ENCODE results near the gene TRIOBP. TPM values are rescaled to one million over a fixed set of nuclear protein-coding genes. Genes with fewer than 3 reads are reported as not detected.
A peak's percentile ranks its signal among the peaks of the same experiment; 100 is the strongest.

Gene TRIOBP
- total and polyA plus RNA-seq, 2 of the 4 experiments (the other 2 are of a cell fraction), result 46.4 to 69.8 TPM

GRCh38 chr22:37747080-37747714 lies 50.3 kb downstream of the TRIOBP start:
- Histone ChIP-seq H2BK5ac (ENCODE audit: low read depth, low read length, poor library complexity, severe bottlenecking) (peak overlapping the region; percentile 98), H2AK5ac (ENCODE audit: low read depth, low read length) (peak overlapping the region; percentile 97), H3K23ac (ENCODE audit: low read depth, low read length) (peak overlapping the region; percentile 94), H3K27ac (ENCODE audit: insufficient read depth, low read length) (peak overlapping the region; percentile 100), H3K4me2 (ENCODE audit: low read depth, low read length) (peak overlapping the region; percentile 86), H3K4ac (ENCODE audit: low read depth, low read length) (peak overlapping the region; percentile 95), H3K18ac (ENCODE audit: low read depth, low read length) (0 out of 2 replicates have a peak overlapping the region, but pooled peaks have one; percentile 1), H2BK120ac (ENCODE audit: low read depth, low read length) (peak overlapping the region; percentile 80), H3K56ac (ENCODE audit: extremely low read depth, insufficient read depth, low read length) (peak overlapping the region; percentile 94; the same call in 1 of the 2 replicates), H3K4me1 (ENCODE audit: control insufficient read depth, insufficient read depth, low read length) (peaks cover 56% of the 10 kb centered on the region), H3K9me3 (ENCODE audit: control insufficient read depth, insufficient read depth, low read length) (no peaks in the 10 kb centered on the region), H2BK20ac (ENCODE audit: low read depth, low read length) (peak overlapping the region; percentile 73; the same call in 1 of the 2 replicates), H2AK9ac (replicated peaks; ENCODE audit: low read depth, low read length, poor library complexity) (peak overlapping the region; percentile 100), H3K9ac (ENCODE audit: low read depth, low read length) (peak overlapping the region; percentile 99), H4K20me1 (ENCODE audit: insufficient read depth, low read length) (peaks cover 44% of the 10 kb centered on the region), H4K91ac (ENCODE audit: insufficient read depth, low read depth, low read length) (peak overlapping the region; percentile 96), H3K4me3 (ENCODE audit: insufficient read depth, low read depth, low read length) (peak overlapping the region; percentile 97), H3K9me1 (ENCODE audit: insufficient read depth, low read length) (peaks cover 31% of the 10 kb centered on the region), H3K14ac (replicated peaks; ENCODE audit: low read depth, low read length) (peak overlapping the region; percentile 92), H4K8ac (ENCODE audit: low read depth in 2 of 2, low read length in 2 of 2) (peak overlapping the region; percentile 90), H3K79me1 (ENCODE audit: low read depth in 1 of 2, low read length in 2 of 2) (peaks cover 20 to 78% of the 10 kb centered on the region in 2 experiments), H4K5ac (ENCODE audit: low read depth, low read length) (peak overlapping the region; percentile 81), H3K27me3 (ENCODE audit: control insufficient read depth, insufficient read depth, low read length) (no peaks in the 10 kb centered on the region), H3K36me3 (ENCODE audit: control insufficient read depth, insufficient read depth, low read length) (no peaks in the 10 kb centered on the region; the same call in 1 of the 2 replicates), H2BK15ac (ENCODE audit: low read depth, low read length) (peak overlapping the region; percentile 77; the same call in 1 of the 3 replicates), H2AFZ (replicated peaks; ENCODE audit: low read length, poor library complexity) (peak overlapping the region; percentile 86)
- dilution Hi-C loops (cut with HindIII; ENCODE audit: low sequenced_read_pairs, unreplicated experiment), result no loop called here
- BruUV-seq (replicated peaks), result no TSS peak
- ChIA-PET CTCF (no interaction called here), POLR2A (ENCODE audit: unreplicated experiment) (interaction anchor here (0.6 kb wide), 1 partner anchor 186 kb away, joined by 4 read pairs; no protein-coding TSS in a partner anchor)
- peak; percentile 66 for DNase-seq
- peak; percentile 6; the same call in 1 of the 2 replicates for ATAC-seq (ENCODE audit: low read depth)
- in situ Hi-C loops (cut with MboI; ENCODE audit: low sequenced_read_pairs), result no loop called here
- intact Hi-C loops (cut with micrococcal nuclease), result no loop called here
- no CpG with 5 or more reads among the region's 16 CpGs for WGBS, 2 experiments (ENCODE audit: extremely low coverage in 2 of 2, insufficient read length in 1 of 2)
- TF ChIP-seq NFE2L2 (IDR thresholded peaks at IDR 0.05; ENCODE audit: low read depth, low read length), result no peak
- no peak for TF ChIP-seq ELK1 (IDR thresholded peaks at IDR 0.05; ENCODE audit: borderline replicate concordance, low read depth, low read length)
- TF ChIP-seq BHLHE40 (IDR thresholded peaks at IDR 0.05; ENCODE audit: low read depth, low read length), result no peak
- no peak for TF ChIP-seq CHD1 (IDR thresholded peaks at IDR 0.05; ENCODE audit: low read depth, low read length)
- TF ChIP-seq USF2 (IDR thresholded peaks at IDR 0.05; ENCODE audit: low read depth, low read length), result no peak
- no peak for TF ChIP-seq SMC3 (IDR thresholded peaks at IDR 0.05; ENCODE audit: low read depth, low read length)
- no peak for TF ChIP-seq RAD21 (IDR thresholded peaks at IDR 0.05; ENCODE audit: low read length)
- TF ChIP-seq MAZ (IDR thresholded peaks at IDR 0.05; ENCODE audit: borderline replicate concordance, low read depth, low read length), result peak; percentile 9; the same call in 1 of the 2 replicates
- 0 out of 2 replicates have a peak, but pooled peaks have one; percentile 22 for TF ChIP-seq MXI1 (IDR thresholded peaks at IDR 0.05; ENCODE audit: borderline replicate concordance, low read depth, low read length)
- TF ChIP-seq MAFK (IDR thresholded peaks at IDR 0.05; ENCODE audit: low read depth, low read length), result no peak
- TF ChIP-seq CTCF (conservative IDR thresholded peaks at IDR 0.05; ENCODE audit: low read depth, low read length), result no peak
- no peak for TF ChIP-seq RFX5 (IDR thresholded peaks at IDR 0.05; ENCODE audit: low read depth, low read length)
- TF ChIP-seq POLR2A (IDR thresholded peaks at IDR 0.05; ENCODE audit: low read depth, low read length), result peak; percentile 66; the same call in 1 of the 2 replicates
- TF ChIP-seq CEBPB (IDR thresholded peaks at IDR 0.05; ENCODE audit: low read depth, low read length), result no peak

Measured in IMR-90 (cell line).